Natural killer cell (primary cell): ENCODE results near the gene ANKRD13D. TPM values are rescaled to one million over a fixed set of nuclear protein-coding genes. Genes with fewer than 3 reads are reported as not detected.

Experiments
- ATAC-seq, 3 donors: fragments of 150-1000 bp in 2 of 3; fragments of 200-7000 bp in 1 of 3; cut with Tn5 transposase; 1 replicate in 1 of 3; 2 replicates in 2 of 3; pipeline ENCODE4 v1.10.0; 2021; ENCODE audit warnings: mild to moderate bottlenecking in 2 of 3, moderate library complexity in 2 of 3
- DNase-seq, 2 donors: peaks; one replicate each; pipeline versions ENCODE4 v3.0.0 to v3.0.0-alpha.2; 2013 to 2021; ENCODE audit warnings: mixed read lengths in 1 of 2
- H3K27ac ChIP-seq: one replicate; pipeline ENCODE4 v1.5.1; 2013; ENCODE audit warnings: mild to moderate bottlenecking, low read length
- H3K27me3 ChIP-seq: one replicate; pipeline ENCODE4 v1.6.1; 2013; ENCODE audit warnings: low read length; ENCODE audit not compliant: control insufficient read depth, insufficient read depth
- H3K36me3 ChIP-seq: one replicate; pipeline ENCODE4 v1.6.1; 2013; ENCODE audit warnings: low read length; ENCODE audit not compliant: control insufficient read depth, insufficient read depth
- H3K4me1 ChIP-seq: one replicate; pipeline ENCODE4 v1.6.1; 2013; ENCODE audit warnings: low read length; ENCODE audit not compliant: control insufficient read depth, insufficient read depth
- H3K4me3 ChIP-seq: one replicate; pipeline ENCODE4 v1.5.1; 2013; ENCODE audit warnings: low read length
- H3K9me3 ChIP-seq: one replicate; pipeline ENCODE4 v1.6.1; 2013; ENCODE audit warnings: low read length; ENCODE audit not compliant: control insufficient read depth, insufficient read depth
- H3K27ac Mint-ChIP-seq, 2 donors: one replicate each; pipeline ENCODE4 v1.8.0; 2022; ENCODE audit warnings: mild to moderate bottlenecking in 2 of 2, mixed read lengths in 2 of 2, moderate library complexity in 1 of 2
- H3K27me3 Mint-ChIP-seq, 2 donors: one replicate each; pipeline ENCODE4 v1.8.0; 2022; ENCODE audit warnings: low read depth in 2 of 2, mixed read lengths in 2 of 2
- H3K36me3 Mint-ChIP-seq: one replicate; pipeline ENCODE4 v1.8.0; 2022; ENCODE audit warnings: mixed read lengths
- H3K4me1 Mint-ChIP-seq, 2 donors: one replicate each; pipeline ENCODE4 v1.8.0; 2022; ENCODE audit warnings: mixed read lengths in 2 of 2
- H3K4me3 Mint-ChIP-seq: one replicate; pipeline ENCODE4 v1.8.0; 2022; ENCODE audit warnings: mild to moderate bottlenecking, moderate library complexity, mixed read lengths
- H3K9me3 Mint-ChIP-seq, 2 donors: one replicate each; pipeline ENCODE4 v1.8.0; 2022; ENCODE audit warnings: mixed read lengths in 2 of 2
- CTCF ChIP-seq: fragments of 200-600 bp; IDR thresholded peaks from one replicate; pipeline ENCODE4 v1.8.0; 2022; ENCODE audit warnings: antibody characterized with exemption
- WGBS: methylation state at CpG from one replicate; pipeline ENCODE4 v1.1.7; 2013; ENCODE audit warnings: missing lambda C conversion rate; ENCODE audit not compliant: insufficient coverage; 5-methylcytosine and 5-hydroxymethylcytosine counted together
- intact Hi-C: fragments of 100-400 bp; cut with micrococcal nuclease; formaldehyde crosslinking; loops from one replicate; pipeline ENCODE4 v1.14.2; 2022
- total RNA-seq, 4 donors: library from RNA; stranded (reverse); fragments of 120-200 nt in 1 of 4; gene quantifications; one replicate each; pipeline versions ENCODE4 v1.2.3 to v1.2.4, GENCODE V29; 2013 to 2022

The ANKRD13D gene
- total RNA-seq, 3 donors from 2014 or later (not counting 1 experiment from before 2014, with no cell fraction given): 212 to 316 (median 231) TPM

GRCh38 chr11:67273260-67273990 lies 15.7 kb upstream of the ANKRD13D start:
- WGBS: 38% methylated on average over 14 of the region's 14 CpGs
- TF ChIP-seq CTCF: no peak

GRCh38 chr11:67274768-67275605 lies 14.1 kb upstream of the ANKRD13D start:
- Histone ChIP-seq H3K4me3 (no peak overlapping the region), H3K4me1 (peaks cover 100% of the 10 kb centered on the region), H3K27me3 (no peaks in the 10 kb centered on the region), H3K9me3 (no peaks in the 10 kb centered on the region), H3K27ac (peak overlapping the region; percentile 95), H3K36me3 (peaks cover 57% of the 10 kb centered on the region)
- Mint-ChIP-seq H3K27me3 (no peaks in the 10 kb centered on the region), H3K9me3 (no peaks in the 10 kb centered on the region), H3K4me1 (peaks cover 78 to 81% of the 10 kb centered on the region in 2 donors), H3K27ac (peak overlapping the region; percentile 96 to 97), H3K36me3 (no peaks in the 10 kb centered on the region), H3K4me3 (peak overlapping the region; percentile 80)
- ATAC-seq: no peak
- 48% methylated on average over 35 of the region's 35 CpGs for WGBS
- intact Hi-C loops: no loop called here
- no peak for TF ChIP-seq CTCF
- no peak for DNase-seq

More at GRCh38 chr11:67273260-67273990, 15.7 kb upstream of the ANKRD13D start:
- no peaks in the 10 kb centered on the region for H3K36me3 Mint-ChIP-seq
- ATAC-seq: no peak
- no peaks in the 10 kb centered on the region for H3K27me3 ChIP-seq
- no peaks in the 10 kb centered on the region for H3K27me3 Mint-ChIP-seq
- peaks cover 100% of the 10 kb centered on the region for H3K4me1 ChIP-seq
- H3K9me3 ChIP-seq: no peaks in the 10 kb centered on the region
- H3K4me3 Mint-ChIP-seq: peak overlapping the region; percentile 97
- no peak overlapping the region for H3K4me3 ChIP-seq
- H3K27ac ChIP-seq: peak overlapping the region; percentile 95
- H3K9me3 Mint-ChIP-seq: no peaks in the 10 kb centered on the region
- peaks cover 78 to 83% of the 10 kb centered on the region in 2 donors for H3K4me1 Mint-ChIP-seq
- peaks cover 53% of the 10 kb centered on the region for H3K36me3 ChIP-seq
- intact Hi-C loops: no loop called here
- no peak for DNase-seq
- H3K27ac Mint-ChIP-seq: peak overlapping the region; percentile 96 to 97

GRCh38 chr11:67275606-67276409 lies 13.3 kb upstream of the ANKRD13D start:
- H3K27ac ChIP-seq: peak overlapping the region; percentile 95
- intact Hi-C loops: no loop called here
- no peak for ATAC-seq
- peaks cover 65% of the 10 kb centered on the region for H3K36me3 ChIP-seq
- H3K4me1 ChIP-seq: peaks cover 100% of the 10 kb centered on the region
- no peaks in the 10 kb centered on the region for H3K9me3 Mint-ChIP-seq
- peak in 1 of 2 donors; percentile 66 for DNase-seq
- no peaks in the 10 kb centered on the region for H3K36me3 Mint-ChIP-seq
- no peaks in the 10 kb centered on the region for H3K27me3 ChIP-seq
- TF ChIP-seq CTCF: no peak
- peak overlapping the region; percentile 80 for H3K4me3 Mint-ChIP-seq
- WGBS: 56% methylated on average over 17 of the region's 17 CpGs
- peaks cover 73 to 77% of the 10 kb centered on the region in 2 donors for H3K4me1 Mint-ChIP-seq
- no peaks in the 10 kb centered on the region for H3K9me3 ChIP-seq
- no peak overlapping the region for H3K4me3 ChIP-seq
- H3K27me3 Mint-ChIP-seq: no peaks in the 10 kb centered on the region
- peak overlapping the region; percentile 96 to 97 for H3K27ac Mint-ChIP-seq
